ENCODE data around the gene RAD21L1. TPM values are rescaled to one million over a fixed set of nuclear protein-coding genes. Genes with fewer than 3 reads are reported as not detected.

The RAD21L1 gene
- total RNA-seq, 2 experiments from 2014 or later = 0.48 TPM; not detected in 1

DNA sequence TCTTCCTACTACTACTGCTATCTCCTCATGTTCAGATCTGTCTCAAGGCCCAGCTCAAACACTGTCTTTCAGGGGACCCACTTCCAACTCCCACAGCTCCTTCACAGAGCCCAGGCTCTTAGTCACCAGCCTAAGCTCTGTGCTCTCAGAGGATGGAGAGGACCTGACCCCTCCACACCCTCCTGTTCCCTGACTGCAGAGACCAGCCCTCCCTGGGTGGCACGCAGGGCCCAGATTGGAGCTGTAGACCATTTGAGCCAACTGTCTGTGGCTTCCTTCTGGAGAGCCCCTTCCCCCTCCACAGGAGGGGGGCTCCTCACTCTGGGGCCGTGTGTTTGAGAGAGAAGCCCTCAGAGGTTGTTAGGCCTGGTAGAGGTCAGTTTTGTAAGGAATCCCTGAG is 50.1 kb downstream of the RAD21L1 start:
- Mint-ChIP-seq H3K9me3 (no peaks in the 10 kb centered on the region), H3K27me3 (no peaks in the 10 kb centered on the region), H3K4me1 (peaks cover 2% of the 10 kb centered on the region), H3K36me3 (peaks cover 4% of the 10 kb centered on the region), H3K27ac (no peak overlapping the region), H3K4me3 (no peak overlapping the region)
- ATAC-seq (ENCODE audit: low read depth) = no peak
- POLR2A ChIA-PET = interaction anchor here (1.3 kb wide), 1 partner anchor 11 kb away, joined by 4 read pairs; no protein-coding TSS in a partner anchor
- no peak for DNase-seq

DNA sequence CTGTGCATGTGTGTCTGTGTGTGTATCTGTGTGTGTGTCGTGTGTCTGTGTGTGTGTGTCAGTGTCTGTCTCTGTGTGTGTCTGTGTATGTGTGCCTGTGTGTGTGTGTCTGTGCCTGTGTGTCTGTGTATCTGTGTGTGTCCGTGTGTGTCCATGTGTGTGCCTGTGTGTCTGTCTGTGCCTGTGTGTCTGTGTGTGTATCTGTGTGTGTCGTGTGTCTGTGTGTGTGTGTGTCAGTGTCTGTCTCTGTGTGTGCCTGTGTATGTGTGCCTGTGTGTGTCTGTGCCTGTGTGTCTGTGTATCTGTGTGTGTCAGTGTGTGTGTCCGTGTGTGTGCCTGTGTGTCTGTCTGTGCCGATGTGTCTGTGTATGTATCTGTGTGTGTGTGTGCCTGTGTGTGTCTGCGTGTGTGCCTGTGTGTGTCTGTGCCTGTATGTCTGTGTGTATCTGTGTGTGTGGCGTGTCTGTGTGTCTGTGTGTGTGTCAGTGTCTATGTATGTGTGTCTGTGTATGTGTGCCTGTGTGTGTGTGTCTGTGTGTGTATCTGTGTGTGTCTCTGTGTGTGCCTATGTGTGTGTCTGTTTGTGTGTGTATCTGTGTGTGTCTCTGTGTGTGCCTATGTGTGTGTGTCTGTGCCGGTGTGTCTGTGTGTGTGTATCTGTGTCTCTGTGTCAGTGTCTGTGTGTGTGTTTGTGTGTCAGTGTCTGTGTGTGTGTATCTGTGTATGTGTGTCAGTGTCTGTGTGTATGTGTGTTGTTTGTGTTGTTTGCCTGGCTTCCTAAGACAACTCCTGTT is 51.9 kb downstream of the RAD21L1 start:
- no peaks in the 10 kb centered on the region for H3K27me3 Mint-ChIP-seq
- POLR2A ChIA-PET = no interaction called here
- no peak for ATAC-seq (ENCODE audit: low read depth)

DNA sequence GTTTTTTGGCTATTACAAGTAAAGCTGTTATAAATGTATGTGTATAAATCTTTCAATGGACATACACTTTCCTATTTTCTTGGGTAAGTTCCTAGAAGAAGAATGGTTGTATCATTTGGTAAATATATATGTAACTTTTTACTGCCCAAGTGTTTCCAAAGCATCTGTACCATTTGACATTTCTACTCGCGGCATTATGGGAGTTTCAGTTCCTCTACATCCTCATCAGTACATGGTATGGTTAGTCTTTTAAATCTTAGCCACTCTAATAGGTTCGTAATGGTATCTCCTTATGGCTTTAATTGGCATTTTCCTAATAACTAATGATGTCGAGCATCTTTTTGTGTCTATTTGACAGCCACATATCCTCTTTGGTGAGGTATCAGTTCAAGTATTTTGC is 53.1 kb downstream of the RAD21L1 start:
- Mint-ChIP-seq H3K9me3 (no peaks in the 10 kb centered on the region), H3K4me1 (peaks cover 1% of the 10 kb centered on the region), H3K4me3 (no peak overlapping the region), H3K36me3 (peaks cover 5% of the 10 kb centered on the region), H3K27me3 (no peaks in the 10 kb centered on the region), H3K27ac (no peak overlapping the region)
- POLR2A ChIA-PET = no interaction called here
- DNase-seq (no peak), ATAC-seq (ENCODE audit: low read depth) (no peak)

More for the DNA sequence above, 51.9 kb downstream of the RAD21L1 start:
- Mint-ChIP-seq H3K4me1 (peaks cover 1% of the 10 kb centered on the region), H3K36me3 (peaks cover 5% of the 10 kb centered on the region), H3K27ac (no peak overlapping the region), H3K4me3 (no peak overlapping the region), H3K9me3 (no peaks in the 10 kb centered on the region)
- no peak for DNase-seq

GRCh38 chr20:1280195-1281102 is 54.6 kb downstream of the RAD21L1 start:
- DNase-seq (no peak), ATAC-seq (ENCODE audit: low read depth) (no peak)
- H3K36me3 Mint-ChIP-seq = peaks cover 11% of the 10 kb centered on the region
- H3K4me3 Mint-ChIP-seq = no peak overlapping the region
- no peak overlapping the region for H3K27ac Mint-ChIP-seq
- H3K27me3 Mint-ChIP-seq = no peaks in the 10 kb centered on the region
- peaks cover 1% of the 10 kb centered on the region for H3K4me1 Mint-ChIP-seq
- POLR2A ChIA-PET = interaction anchor here (0.6 kb wide), 1 partner anchor 14 kb away, joined by 3 read pairs; the partner anchor contains the start of gene SNPH
- no peaks in the 10 kb centered on the region for H3K9me3 Mint-ChIP-seq

- H3K4me3 Mint-ChIP-seq = no peak overlapping the region
- H3K36me3 Mint-ChIP-seq = peaks cover 13% of the 10 kb centered on the region
- no peaks in the 10 kb centered on the region for H3K9me3 Mint-ChIP-seq
- DNase-seq (no peak), ATAC-seq (ENCODE audit: low read depth) (no peak)
- no peak overlapping the region for H3K27ac Mint-ChIP-seq
- peaks cover 6% of the 10 kb centered on the region for H3K4me1 Mint-ChIP-seq
- no peaks in the 10 kb centered on the region for H3K27me3 Mint-ChIP-seq
- POLR2A ChIA-PET = interaction anchor here (0.6 to 1.3 kb wide), 2 partner anchors 19 to 154 kb away, joined by 3 read pairs; no protein-coding TSS in a partner anchor
Measured at GRCh38 chr20:1281279-1282057, 55.6 kb downstream of the RAD21L1 start.

GRCh38 chr20:1282966-1283365 is 57.1 kb downstream of the RAD21L1 start:
- POLR2A ChIA-PET = interaction anchor here (1.3 to 1.4 kb wide), 2 partner anchors 9 to 17 kb away, joined by 3 to 5 read pairs; no protein-coding TSS in a partner anchor

DNA sequence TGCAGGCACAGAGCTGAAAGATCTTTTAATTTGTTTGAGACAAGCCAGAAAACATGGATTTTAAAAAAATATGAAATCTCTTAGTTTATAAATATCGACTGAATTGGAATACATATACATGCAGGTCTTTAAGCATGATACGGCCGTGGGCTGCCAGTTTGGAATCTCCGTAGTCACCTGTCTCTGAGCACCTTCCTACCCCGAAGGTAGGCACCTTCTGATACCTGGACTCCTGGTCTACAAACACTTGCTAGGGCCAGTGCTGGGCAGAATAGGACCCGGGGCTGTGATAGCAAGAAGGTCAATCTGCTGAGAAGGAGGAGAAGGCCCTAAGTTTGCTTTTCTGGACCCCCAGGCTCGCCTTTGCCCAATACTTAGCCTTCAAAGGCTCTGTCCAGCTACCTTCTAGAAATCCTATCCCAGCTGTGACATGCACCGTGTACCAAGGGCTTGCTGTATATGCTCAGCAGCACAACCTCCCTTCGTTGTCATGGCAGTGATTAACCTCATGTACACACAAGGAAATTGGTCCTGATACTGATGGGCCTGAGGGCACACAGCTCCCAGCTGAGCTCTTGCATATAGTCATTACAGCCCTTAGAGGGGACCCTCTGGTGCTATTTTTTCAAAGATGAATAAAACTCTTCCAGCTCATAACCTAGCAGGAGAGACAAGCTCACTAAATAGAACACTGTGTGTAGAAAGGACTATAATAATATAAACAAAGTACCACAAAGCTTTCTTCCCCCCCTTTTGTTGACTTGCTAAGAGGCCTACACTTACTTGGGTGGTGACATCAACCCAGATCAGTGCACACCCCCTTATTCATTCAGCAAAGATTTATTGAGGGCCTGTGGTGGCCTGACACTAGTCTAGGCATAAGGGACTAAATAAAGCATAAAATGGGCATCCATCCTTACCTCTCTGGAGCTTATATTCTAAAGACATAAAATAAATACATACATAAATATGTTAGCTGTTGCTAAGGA is 58.0 kb downstream of the RAD21L1 start:
- POLR2A ChIA-PET = interaction anchor here (0.9 to 1.4 kb wide), 2 partner anchors 10 to 17 kb away, joined by 5 to 8 read pairs; no protein-coding TSS in a partner anchor
- H3K27me3 Mint-ChIP-seq = no peaks in the 10 kb centered on the region
- no peaks in the 10 kb centered on the region for H3K9me3 Mint-ChIP-seq
- peaks cover 21% of the 10 kb centered on the region for H3K4me1 Mint-ChIP-seq
- H3K36me3 Mint-ChIP-seq = peaks cover 20% of the 10 kb centered on the region
- no peak overlapping the region for H3K4me3 Mint-ChIP-seq
- ATAC-seq (ENCODE audit: low read depth) (no peak), DNase-seq (no peak)
- H3K27ac Mint-ChIP-seq = no peak overlapping the region

More at GRCh38 chr20:1282966-1283365, 57.1 kb downstream of the RAD21L1 start:
- Mint-ChIP-seq H3K27me3 (no peaks in the 10 kb centered on the region), H3K4me3 (no peak overlapping the region), H3K27ac (no peak overlapping the region), H3K9me3 (no peaks in the 10 kb centered on the region), H3K36me3 (peaks cover 17% of the 10 kb centered on the region), H3K4me1 (peaks cover 18% of the 10 kb centered on the region)
- no peak for ATAC-seq (ENCODE audit: low read depth)
- no peak for DNase-seq

DNA sequence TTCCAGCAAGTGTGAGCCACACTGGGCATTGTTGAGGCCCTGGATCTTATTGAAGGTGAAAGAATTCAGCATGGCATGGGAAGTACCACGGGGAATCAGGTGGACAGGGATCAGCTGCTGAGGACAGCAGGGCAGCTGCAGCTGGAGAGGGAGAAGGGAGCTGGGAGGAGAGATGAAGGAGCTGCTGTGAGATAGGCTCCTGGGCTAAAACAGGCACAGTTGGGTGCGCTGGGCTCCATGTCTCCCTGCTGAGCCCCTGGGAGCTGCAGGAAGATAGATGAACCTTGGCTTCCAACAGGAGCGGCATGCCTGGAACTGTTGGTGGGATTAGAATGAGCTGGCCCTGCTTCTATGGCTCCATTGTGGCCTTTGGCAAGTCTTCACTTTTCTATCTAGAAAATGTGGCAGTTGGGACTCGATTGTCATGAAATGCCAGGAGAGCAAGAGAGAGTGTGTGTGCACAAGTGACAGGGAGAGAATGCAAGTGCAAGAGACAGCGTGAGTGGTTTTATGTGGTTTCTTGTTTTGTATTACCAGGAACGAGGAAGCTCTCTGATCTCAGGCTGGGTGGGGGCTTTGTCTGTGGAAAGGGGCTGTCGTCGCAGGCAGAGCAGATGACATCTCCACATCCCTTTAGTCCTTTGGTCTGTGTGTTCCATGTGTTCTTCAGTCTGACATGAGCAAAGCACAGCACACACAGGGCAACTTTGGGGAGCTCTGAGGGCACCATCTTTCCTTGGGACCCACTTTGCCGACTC is 60.6 kb downstream of the RAD21L1 start:
- no peaks in the 10 kb centered on the region for H3K9me3 Mint-ChIP-seq
- DNase-seq (no peak), ATAC-seq (ENCODE audit: low read depth) (peak; percentile 46)
- peaks cover 18% of the 10 kb centered on the region for H3K36me3 Mint-ChIP-seq
- peaks cover 25% of the 10 kb centered on the region for H3K4me1 Mint-ChIP-seq
- H3K27me3 Mint-ChIP-seq = no peaks in the 10 kb centered on the region
- POLR2A ChIA-PET = interaction anchor here (0.9 to 2.6 kb wide), 5 partner anchors 11 to 39 kb away, joined by 3 to 12 read pairs (median 5); partner anchors contain the start of gene SNPH
- H3K4me3 Mint-ChIP-seq = peak overlapping the region; percentile 74
- peak overlapping the region; percentile 85 for H3K27ac Mint-ChIP-seq

DNA sequence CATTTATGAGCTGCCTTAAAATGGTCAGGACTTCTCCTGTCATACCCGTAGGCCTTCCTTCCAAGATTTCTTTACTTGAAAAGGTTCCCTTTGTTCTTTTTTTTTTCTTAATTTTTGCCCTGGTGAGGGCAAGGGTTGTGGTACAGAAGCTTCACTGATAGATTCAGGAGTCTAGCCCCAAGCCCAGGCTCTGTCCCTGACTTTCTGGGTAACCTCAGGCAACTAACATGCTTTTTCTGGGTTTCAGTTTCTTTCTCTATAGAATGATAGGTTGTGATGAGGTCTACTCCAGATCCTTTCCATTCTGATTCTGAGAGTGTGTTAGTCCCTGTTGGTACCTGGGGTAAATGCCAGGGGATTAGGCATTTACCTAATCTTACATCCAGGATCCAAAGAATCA is 61.5 kb downstream of the RAD21L1 start:
- ATAC-seq (ENCODE audit: low read depth) (peak; percentile 86), DNase-seq (no peak)
- H3K4me3 Mint-ChIP-seq = peak overlapping the region; percentile 74
- peaks cover 18% of the 10 kb centered on the region for H3K36me3 Mint-ChIP-seq
- POLR2A ChIA-PET = interaction anchor here (0.9 to 2.6 kb wide), 5 partner anchors 10 to 38 kb away, joined by 3 to 12 read pairs (median 5); partner anchors contain the start of gene SNPH
- peak overlapping the region; percentile 85 for H3K27ac Mint-ChIP-seq
- H3K27me3 Mint-ChIP-seq = no peaks in the 10 kb centered on the region
- H3K9me3 Mint-ChIP-seq = no peaks in the 10 kb centered on the region
- peaks cover 26% of the 10 kb centered on the region for H3K4me1 Mint-ChIP-seq

GRCh38 chr20:1287787-1288569 is 62.1 kb downstream of the RAD21L1 start:
- H3K36me3 Mint-ChIP-seq = peaks cover 18% of the 10 kb centered on the region
- H3K4me1 Mint-ChIP-seq = peaks cover 25% of the 10 kb centered on the region
- ATAC-seq (ENCODE audit: low read depth) (no peak), DNase-seq (no peak)
- H3K27me3 Mint-ChIP-seq = no peaks in the 10 kb centered on the region
- POLR2A ChIA-PET = interaction anchor here (1.5 to 2.6 kb wide), 2 partner anchors 13 kb away, joined by 4 to 12 read pairs; no protein-coding TSS in a partner anchor
- H3K4me3 Mint-ChIP-seq = no peak overlapping the region
- H3K27ac Mint-ChIP-seq = peak overlapping the region; percentile 85
- no peaks in the 10 kb centered on the region for H3K9me3 Mint-ChIP-seq
